HG03575 (cell line): ENCODE data around the gene CHPT1.
"Not testable (repeated sequence)": the region's sequence is repeated elsewhere in the genome, so short reads cannot be mapped to it uniquely, and the experiment has no call there.

Experiments
- ATAC-seq: cut with Tn5 transposase; IDR thresholded peaks from one replicate; pipeline ENCODE4 v1.9.1; 2021; ENCODE audit not compliant: unreplicated experiment, insufficient number of reproducible peaks, low FRiP score; ENCODE audit errors: extremely low read depth

The CHPT1 gene

GRCh38 chr12:101680240-101680639, 17.2 kb upstream of the CHPT1 start:
- ATAC-seq = no peak

GRCh38 chr12:101680647-101681046, 16.8 kb upstream of the CHPT1 start:
- ATAC-seq = no peak

DNA sequence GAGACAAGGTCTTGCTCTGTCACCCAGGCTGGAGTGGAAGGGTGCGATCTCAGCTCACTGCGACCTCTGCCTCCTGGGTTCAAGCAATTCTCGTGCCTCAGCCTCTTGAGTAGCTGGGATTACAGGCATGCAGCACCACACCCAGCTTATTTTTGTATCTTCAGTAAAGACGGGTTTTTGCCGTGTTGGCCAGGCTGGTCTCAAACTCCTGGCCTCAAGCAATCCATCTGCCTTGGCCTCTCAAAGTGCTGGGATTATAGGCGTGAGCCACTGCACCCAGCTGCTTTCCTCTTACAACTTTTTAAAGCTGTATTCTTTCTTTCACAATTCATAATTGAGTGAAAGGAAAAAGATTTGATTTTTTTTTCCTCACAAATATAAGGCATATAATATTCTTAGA, 15.8 kb upstream of the CHPT1 start:
- ATAC-seq = not testable (repeated sequence)

DNA sequence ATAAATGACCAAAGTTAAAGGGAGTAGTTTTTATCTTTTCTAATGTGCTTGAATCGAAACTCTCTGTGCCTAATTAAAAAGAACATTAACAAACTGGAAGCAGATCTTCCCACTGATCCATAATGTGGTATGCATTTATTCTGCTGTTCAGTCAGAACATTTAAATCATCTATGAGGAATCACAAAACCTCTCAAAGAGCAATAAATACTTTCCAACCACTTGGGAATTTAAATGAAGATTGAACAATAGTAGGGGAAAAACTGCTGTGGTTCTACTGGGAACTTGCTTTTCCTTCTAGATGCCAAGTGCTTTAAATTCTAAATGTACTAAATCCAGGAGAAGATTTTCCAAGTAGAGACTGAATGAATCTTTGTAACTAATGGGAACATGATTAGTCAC, 12.3 kb upstream of the CHPT1 start:
- ATAC-seq = no peak

DNA sequence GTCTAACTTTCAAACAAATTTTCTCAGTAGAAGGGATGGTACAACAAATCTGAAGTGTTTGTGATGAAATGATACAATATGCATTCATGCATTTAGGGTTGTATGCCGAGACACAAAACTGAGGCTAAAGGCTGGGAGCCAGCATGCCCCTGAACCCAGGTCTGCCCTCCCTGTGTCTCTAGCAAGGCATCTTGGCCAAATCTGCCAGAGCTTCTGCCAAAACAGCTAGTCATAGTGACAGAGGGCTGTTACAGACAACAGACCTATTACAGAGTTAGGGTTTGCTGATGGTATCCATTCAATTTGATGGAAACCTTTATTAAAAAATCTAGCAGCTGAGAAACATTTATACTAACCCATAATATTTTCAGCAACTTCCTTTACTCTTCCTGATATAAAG, 11.3 kb upstream of the CHPT1 start:
- ATAC-seq = no peak

DNA sequence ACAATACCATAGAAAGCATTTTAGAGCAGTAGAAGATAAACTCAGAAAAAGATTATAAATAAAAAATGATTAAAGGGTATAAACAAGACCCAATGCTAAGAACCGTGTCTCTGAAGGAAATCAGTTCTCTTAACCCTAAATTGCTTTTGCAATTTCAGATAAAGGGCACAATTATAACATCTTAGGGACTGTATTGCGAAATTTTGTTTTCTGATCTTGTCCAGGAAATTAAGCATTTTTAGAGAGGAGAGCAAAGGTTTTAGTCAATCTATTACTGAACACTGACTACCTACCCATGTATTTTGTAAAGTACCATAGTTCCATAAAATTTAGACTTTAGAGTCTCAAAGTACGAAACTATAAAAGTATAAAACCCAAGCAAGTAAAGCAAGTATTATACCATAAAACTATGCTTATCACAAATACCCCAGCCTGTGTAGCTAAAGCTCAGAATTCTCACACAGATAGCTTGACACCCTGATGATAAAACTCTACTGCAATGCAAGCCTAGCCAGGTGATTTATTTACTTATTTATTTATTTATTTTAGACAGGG, 6.8 kb upstream of the CHPT1 start:
- no peak for ATAC-seq

DNA sequence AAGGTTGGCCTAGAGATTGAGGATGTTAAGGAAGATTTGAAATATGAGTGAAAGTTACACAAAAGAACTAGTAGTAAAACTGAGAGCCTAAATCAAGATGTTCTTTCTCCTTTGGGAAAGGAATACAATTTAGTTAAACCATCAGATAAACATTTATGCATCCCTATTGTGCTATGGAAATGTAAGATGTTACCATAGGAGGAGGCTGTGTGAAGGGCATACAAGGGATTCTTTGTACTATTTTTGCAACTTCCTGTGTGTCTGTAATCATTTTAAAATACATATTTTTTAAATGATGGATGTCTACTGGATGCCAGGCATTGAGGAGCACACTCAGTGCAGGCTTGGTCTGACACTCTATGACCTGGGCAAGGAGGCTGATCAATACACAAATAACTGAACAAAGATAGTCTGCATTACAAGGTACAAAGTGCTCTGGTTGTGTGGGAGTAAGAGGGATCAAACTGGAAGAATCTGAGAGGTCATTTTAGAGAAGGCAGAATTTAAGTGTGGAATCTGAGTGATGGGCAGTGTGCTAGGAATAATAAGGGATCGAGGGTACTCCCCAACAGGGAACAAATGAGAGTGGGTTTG, 5.8 kb upstream of the CHPT1 start:
- ATAC-seq = no peak

DNA sequence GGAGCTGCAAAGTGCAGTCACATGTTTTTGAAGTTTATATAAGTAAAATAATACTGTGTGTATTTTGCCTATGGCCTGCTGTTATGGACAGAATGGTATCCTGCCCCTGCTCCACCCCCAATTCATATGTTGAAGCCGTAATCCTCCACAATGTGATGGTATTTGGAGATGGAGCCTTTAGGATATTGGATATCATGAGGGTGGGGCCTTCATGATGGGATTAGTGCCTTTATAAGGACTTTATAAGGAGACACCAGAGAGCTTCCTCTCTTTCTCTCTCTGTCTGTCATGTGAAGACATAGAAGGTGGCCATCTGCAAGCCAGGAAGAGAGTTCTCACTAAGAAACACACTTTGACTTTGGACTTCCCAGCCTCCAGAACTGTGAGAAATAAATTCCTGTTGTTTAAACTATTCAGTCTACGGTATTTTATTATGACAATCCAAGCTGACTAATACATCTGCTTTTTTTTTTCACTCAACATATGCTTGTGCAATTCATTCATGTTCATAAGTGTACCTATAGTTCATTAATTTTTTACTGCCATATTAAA, 3.1 kb upstream of the CHPT1 start:
- ATAC-seq = no peak

- no peak for ATAC-seq
Measured at GRCh38 chr12:101694986-101695385, 2.5 kb upstream of the CHPT1 start.

GRCh38 chr12:101695706-101696105, 1.7 kb upstream of the CHPT1 start:
- ATAC-seq = no peak

- ATAC-seq = no peak
Measured at GRCh38 chr12:101696251-101697196, 916 bp upstream of the CHPT1 start.

GRCh38 chr12:101697930-101698799, 725 bp downstream of the CHPT1 start:
- ATAC-seq = no peak

- no peak for ATAC-seq
Measured at GRCh38 chr12:101698800-101699347, 1.4 kb downstream of the CHPT1 start.

DNA sequence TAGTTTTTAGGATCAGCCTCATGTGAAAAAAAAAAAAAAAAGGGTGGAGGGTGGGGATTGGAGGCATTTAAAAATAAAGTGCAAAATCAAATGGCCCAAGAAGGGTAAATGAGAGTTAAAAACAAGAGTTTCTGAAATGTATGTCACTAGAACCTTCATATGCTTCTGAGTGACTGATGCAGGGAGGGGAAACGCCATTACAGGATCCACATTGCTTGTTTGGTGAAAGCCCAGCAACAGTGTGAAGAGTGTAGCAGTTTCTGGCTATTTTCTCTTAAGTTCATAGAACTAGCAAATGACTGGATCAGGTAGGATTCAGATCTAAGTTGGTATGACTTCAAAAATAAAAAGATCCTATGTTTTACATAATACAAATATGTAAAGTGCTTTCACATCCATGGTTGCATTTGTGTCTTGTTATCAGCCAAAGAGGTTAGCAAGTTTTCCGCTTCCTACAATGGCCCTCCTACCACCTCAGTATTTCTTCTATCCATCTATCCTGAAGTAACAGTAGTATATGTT, 2.9 kb downstream of the CHPT1 start:
- ATAC-seq = no peak

DNA sequence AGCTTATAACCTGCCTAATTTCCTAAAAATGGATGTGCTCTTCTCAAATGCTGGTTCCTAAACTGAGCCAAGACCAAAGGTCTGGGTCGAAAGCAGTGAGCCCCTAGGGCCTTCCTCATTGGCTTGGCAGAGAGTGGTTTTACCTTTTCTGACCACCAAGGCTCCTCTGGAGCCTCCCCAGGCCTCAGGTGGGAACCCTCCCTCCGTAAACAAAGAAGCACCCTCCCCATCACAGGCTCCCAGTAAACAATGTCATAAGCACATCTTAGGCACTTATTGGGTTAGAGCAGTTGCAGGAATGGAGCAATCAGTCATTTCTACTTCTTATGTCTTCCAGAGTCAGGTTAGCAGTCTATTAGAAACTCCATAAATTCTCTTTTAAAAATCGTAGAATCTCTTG, 6.0 kb downstream of the CHPT1 start:
- no peak for ATAC-seq

GRCh38 chr12:101706403-101706802, 9.0 kb downstream of the CHPT1 start:
- ATAC-seq = no peak

DNA sequence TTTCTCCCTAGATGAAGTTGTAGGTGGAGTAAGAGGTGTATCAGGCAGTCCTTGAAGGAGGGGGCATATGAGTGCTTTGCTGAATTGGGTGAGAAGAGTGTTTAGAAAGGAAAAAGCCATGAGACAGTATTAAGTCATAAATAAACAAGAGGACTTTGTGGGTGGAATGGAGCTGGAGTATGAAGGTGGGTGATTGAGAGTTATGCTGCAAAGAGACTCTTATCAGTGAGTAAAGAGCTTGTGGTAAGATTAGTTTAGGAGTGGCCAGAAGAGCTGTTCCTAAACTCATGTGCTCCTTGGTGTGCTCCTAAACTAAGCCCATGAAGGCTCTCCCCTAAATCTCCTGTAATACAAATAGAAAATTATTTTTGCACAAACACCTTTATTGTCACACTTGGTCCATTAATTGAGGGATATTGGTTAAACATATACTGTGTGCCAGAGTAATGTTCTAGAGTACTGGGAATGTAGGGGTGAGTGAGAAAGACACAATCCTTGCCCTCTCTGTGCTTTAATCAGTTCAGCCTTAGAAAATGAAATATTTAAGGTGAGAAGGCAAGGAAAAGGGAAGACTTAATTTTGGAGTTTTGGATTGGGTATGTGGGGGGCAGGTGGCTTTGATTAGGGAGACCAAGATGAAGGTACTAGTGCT, 9.8 kb downstream of the CHPT1 start:
- no peak for ATAC-seq

GRCh38 chr12:101710288-101710687, 12.8 kb downstream of the CHPT1 start:
- ATAC-seq = no peak
